K562 (cell line): ENCODE results near the gene CPTP. TPM values are rescaled to one million over a fixed set of nuclear protein-coding genes. Genes with fewer than 3 reads are reported as not detected.

Experiments
- FOS ChIP-seq: IDR thresholded peaks from 3 replicates; pipeline ENCODE4 v1.6.1; 2011; ENCODE audit not compliant: insufficient read length; ENCODE audit errors: extremely low read depth
- HDAC1 ChIP-seq, 2 experiments: fragments of 450-650 bp; IDR thresholded peaks; 2 replicates each; pipeline ENCODE4 v1.6.1; 2016 to 2017; ENCODE audit warnings: inconsistent platforms in 1 of 2, mild to moderate bottlenecking in 1 of 2, moderate library complexity in 1 of 2
- ILK ChIP-seq: fragments of 450-650 bp; IDR thresholded peaks from 2 replicates; pipeline ENCODE4 v1.6.1; 2016; ENCODE audit warnings: missing genetic modification characterization, low read depth, mild to moderate bottlenecking, missing compliant biosample characterization, moderate library complexity, borderline replicate concordance
- LCOR ChIP-seq: sonication (generic); formaldehyde crosslinking; IDR thresholded peaks from 2 replicates; pipeline ENCODE4 v1.8.0; 2022; ENCODE audit warnings: mild to moderate bottlenecking, missing genetic modification reagents
- MED1 ChIP-seq: sonication (generic); formaldehyde crosslinking; IDR thresholded peaks from 2 replicates; pipeline ENCODE4 v1.8.1; 2023; ENCODE audit warnings: missing genetic modification reagents, borderline replicate concordance
- NONO ChIP-seq, 2 experiments: fragments of 200-400 bp in 1 of 2; fragments of 450-650 bp in 1 of 2; formaldehyde crosslinking in 1 of 2; IDR thresholded peaks; 2 replicates each; pipeline ENCODE4 v1.6.1; 2017; ENCODE audit warnings: low read depth in 2 of 2, mild to moderate bottlenecking in 2 of 2, moderate library complexity in 2 of 2, low read length in 1 of 2
- NR2C2 ChIP-seq, 2 experiments: fragments of 200-800 bp in 1 of 2; sonication (Bioruptor generic) in 1 of 2; sonication (generic) in 1 of 2; formaldehyde crosslinking in 1 of 2; IDR thresholded peaks; 2 replicates each; pipeline versions ENCODE4 v1.6.1 to v1.8.0; 2016 to 2022; ENCODE audit warnings: mild to moderate bottlenecking in 1 of 2, missing compliant biosample characterization in 1 of 2, missing genetic modification characterization in 1 of 2, missing genetic modification reagents in 1 of 2
- POLR2G ChIP-seq: fragments of 200-400 bp; formaldehyde crosslinking; IDR thresholded peaks from 2 replicates; pipeline ENCODE4 v1.6.1; 2017; ENCODE audit warnings: low read depth, mild to moderate bottlenecking, antibody characterized with exemption, low read length, moderate library complexity
- SMAD2 ChIP-seq: fragments of 150-350 bp; IDR thresholded peaks from 2 replicates; pipeline ENCODE4 v1.6.1; 2014; ENCODE audit warnings: low read depth, mild to moderate bottlenecking, low read length
- SP1 ChIP-seq: sonication (generic); formaldehyde crosslinking; IDR thresholded peaks from 2 replicates; pipeline ENCODE4 v1.8.1; 2022; ENCODE audit warnings: mild to moderate bottlenecking, missing genetic modification reagents
- SRSF3 ChIP-seq: fragments of 200-400 bp; formaldehyde crosslinking; IDR thresholded peaks from 2 replicates; pipeline ENCODE4 v1.6.1; 2016; ENCODE audit warnings: mild to moderate bottlenecking, low read length, moderate library complexity; ENCODE audit not compliant: insufficient read depth
- TCF7L2 ChIP-seq: fragments of 150-350 bp; IDR thresholded peaks from 2 replicates; pipeline ENCODE4 v1.6.1; 2016; ENCODE audit warnings: low read depth, mild to moderate bottlenecking, low read length, moderate library complexity
- TSHZ1 ChIP-seq: fragments of 250-450 bp; sonication (Bioruptor Pico); IDR thresholded peaks from 2 replicates; pipeline ENCODE4 v1.4.0; 2020; ENCODE audit warnings: mild to moderate bottlenecking, moderate library complexity
- USF1 ChIP-seq: sonication (generic); formaldehyde crosslinking; IDR thresholded peaks from 2 replicates; pipeline ENCODE4 v1.9.0; 2022; ENCODE audit warnings: mild to moderate bottlenecking, missing genetic modification reagents
- ZBTB33 ChIP-seq: sonication (generic); formaldehyde crosslinking; IDR thresholded peaks from 2 replicates; pipeline ENCODE4 v1.8.1; 2023; ENCODE audit warnings: mild to moderate bottlenecking, missing genetic modification reagents
- ZC3H11A ChIP-seq: IDR thresholded peaks from 2 replicates; pipeline ENCODE4 v1.6.1; 2012; ENCODE audit warnings: low read depth, low read length, improper control_type of control experiment
- polyA plus RNA-seq, 8 experiments: library from polyadenylated mRNA; depleted of rRNA in 4 of 8; stranded (reverse) in 5 of 8; unstranded in 3 of 8; fragments of >200 nt; fragmentation: Nextera tagmentation in 2 of 8; fragmentation: Illumina TruSeq in 1 of 8; extraction: Ambion mirVana in 2 of 8; extraction: Trizol in 1 of 8; gene quantifications; 2 replicates each; pipeline versions ENCODE4 v1.2.1 to v1.2.3, GENCODE V29; 2011 to 2014; ENCODE audit warnings: inconsistent platforms in 1 of 8, missing spikeins in 1 of 8
- total RNA-seq, 7 experiments: library from RNA; depleted of rRNA in 6 of 7; stranded (reverse); fragments of >200 nt in 6 of 7; fragmentation: Illumina TruSeq in 2 of 7; extraction: Trizol in 2 of 7; gene quantifications; 2 replicates each; pipeline versions ENCODE4 v1.2.1 to v1.2.3, GENCODE V29; 2011 to 2021; ENCODE audit warnings: low replicate concordance in 1 of 7
- TF ChIP-seq, protein P1 (sequence below): sonication (generic); formaldehyde crosslinking; IDR thresholded peaks from 2 replicates; pipeline ENCODE4 v1.4.0; 2020; ENCODE audit warnings: mild to moderate bottlenecking, missing genetic modification reagents
- TF ChIP-seq, protein P2 (sequence below): fragments of 450-650 bp; IDR thresholded peaks from one replicate; pipeline ENCODE4 v1.6.1; 2018; ENCODE audit warnings: mild to moderate bottlenecking, moderate library complexity; ENCODE audit not compliant: partially characterized antibody

CPTP gene
- total and polyA plus RNA-seq, 9 of the 15 experiments (the other 6 are each of a cell fraction or from before 2014, with no cell fraction given) = 0.11 to 25.8 (median 3.5) TPM

DNA sequence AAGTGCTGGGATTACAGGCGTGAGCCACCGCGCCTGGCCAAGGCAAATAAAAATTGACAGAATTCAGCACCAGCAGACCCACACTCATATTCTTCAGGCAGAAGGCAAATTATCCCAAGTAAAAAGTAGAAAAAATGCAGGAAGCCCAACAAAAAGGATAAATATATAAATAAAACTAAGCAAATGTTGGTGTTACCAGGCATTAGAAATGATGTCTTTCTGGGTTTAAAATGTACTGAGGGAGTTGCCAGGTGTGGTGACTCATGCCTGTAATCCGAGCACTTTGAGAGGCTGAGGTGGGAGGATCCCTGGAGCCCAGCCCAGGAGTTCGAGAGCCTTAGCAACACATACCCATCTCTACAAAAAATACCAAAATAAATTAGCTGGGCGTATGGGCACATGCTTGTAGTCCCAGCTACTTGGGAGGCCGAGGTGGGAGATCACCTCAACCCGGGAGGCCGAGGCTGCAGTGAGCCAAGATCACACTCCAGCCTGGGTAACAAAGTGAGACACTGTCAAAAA lies 6.4 kb upstream of the CPTP start (continued):
- TF ChIP-seq, protein P1, sequence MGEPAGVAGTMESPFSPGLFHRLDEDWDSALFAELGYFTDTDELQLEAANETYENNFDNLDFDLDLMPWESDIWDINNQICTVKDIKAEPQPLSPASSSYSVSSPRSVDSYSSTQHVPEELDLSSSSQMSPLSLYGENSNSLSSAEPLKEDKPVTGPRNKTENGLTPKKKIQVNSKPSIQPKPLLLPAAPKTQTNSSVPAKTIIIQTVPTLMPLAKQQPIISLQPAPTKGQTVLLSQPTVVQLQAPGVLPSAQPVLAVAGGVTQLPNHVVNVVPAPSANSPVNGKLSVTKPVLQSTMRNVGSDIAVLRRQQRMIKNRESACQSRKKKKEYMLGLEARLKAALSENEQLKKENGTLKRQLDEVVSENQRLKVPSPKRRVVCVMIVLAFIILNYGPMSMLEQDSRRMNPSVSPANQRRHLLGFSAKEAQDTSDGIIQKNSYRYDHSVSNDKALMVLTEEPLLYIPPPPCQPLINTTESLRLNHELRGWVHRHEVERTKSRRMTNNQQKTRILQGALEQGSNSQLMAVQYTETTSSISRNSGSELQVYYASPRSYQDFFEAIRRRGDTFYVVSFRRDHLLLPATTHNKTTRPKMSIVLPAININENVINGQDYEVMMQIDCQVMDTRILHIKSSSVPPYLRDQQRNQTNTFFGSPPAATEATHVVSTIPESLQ = no peak
- TF ChIP-seq USF1 (no peak), SRSF3 (no peak), SP1 (CRISPR knock-in tag) (0 out of 2 replicates have a peak, but pooled peaks have one; percentile 22), POLR2G (no peak), TCF7L2 (no peak), ILK (tag) (no peak), LCOR (CRISPR knock-in tag) (0 out of 2 replicates have a peak, but pooled peaks have one; percentile 31), NR2C2 (CRISPR knock-in tag; IDR thresholded peaks at IDR 0.05) (no peak), NR2C2 (tag; IDR thresholded peaks at IDR 0.05) (no peak), SMAD2 (no peak), HDAC1 (IDR thresholded peaks at IDR 0.05) (no peak), NONO (IDR thresholded peaks at IDR 0.05; ENCODE audit: low read depth in 2 of 2, low read length in 1 of 2) (no peak), ZBTB33 (CRISPR knock-in tag) (no peak), TSHZ1 (CRISPR knock-in tag) (no peak), ZC3H11A (no peak), MED1 (CRISPR knock-in tag) (no peak), FOS (peak; percentile 57)
- TF ChIP-seq, protein P2, sequence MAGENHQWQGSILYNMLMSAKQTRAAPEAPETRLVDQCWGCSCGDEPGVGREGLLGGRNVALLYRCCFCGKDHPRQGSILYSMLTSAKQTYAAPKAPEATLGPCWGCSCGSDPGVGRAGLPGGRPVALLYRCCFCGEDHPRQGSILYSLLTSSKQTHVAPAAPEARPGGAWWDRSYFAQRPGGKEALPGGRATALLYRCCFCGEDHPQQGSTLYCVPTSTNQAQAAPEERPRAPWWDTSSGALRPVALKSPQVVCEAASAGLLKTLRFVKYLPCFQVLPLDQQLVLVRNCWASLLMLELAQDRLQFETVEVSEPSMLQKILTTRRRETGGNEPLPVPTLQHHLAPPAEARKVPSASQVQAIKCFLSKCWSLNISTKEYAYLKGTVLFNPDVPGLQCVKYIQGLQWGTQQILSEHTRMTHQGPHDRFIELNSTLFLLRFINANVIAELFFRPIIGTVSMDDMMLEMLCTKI = no peak
